ENCODE data around the gene TCF7L2. TPM values are rescaled to one million over a fixed set of nuclear protein-coding genes. Genes with fewer than 3 reads are reported as not detected.

The TCF7L2 gene
- total and polyA plus RNA-seq, 12 donors: 8.7 to 24.7 (median 14.8) TPM

- Histone ChIP-seq H3K4me3 (no peak overlapping the region), H3K4me1 (replicated peaks in 1 of 2) (no peaks in the 10 kb centered on the region), H3K27ac (no peak overlapping the region), H3K9me3 (replicated peaks in 1 of 3) (peaks cover 0 to 8% (median 4%) of the 10 kb centered on the region in 3 donors), H3K36me3 (replicated peaks in 1 of 2) (no peaks in the 10 kb centered on the region), H3K27me3 (no peaks in the 10 kb centered on the region)
- intact Hi-C loops (cut with DNase I): no loop called here
- TF ChIP-seq POLR2A (IDR thresholded peaks at IDR 0.05): no peak
- TF ChIP-seq CTCF (IDR thresholded peaks at IDR 0.05): no peak
- WGBS, 4 donors: 86 to 90% (median 87%) methylated on average over 4 of the region's 4 CpGs
- no peak for DNase-seq
These were observed 263.0 kb downstream of the TCF7L2 start for GRCh38 chr10:113213035-113213434.

DNA sequence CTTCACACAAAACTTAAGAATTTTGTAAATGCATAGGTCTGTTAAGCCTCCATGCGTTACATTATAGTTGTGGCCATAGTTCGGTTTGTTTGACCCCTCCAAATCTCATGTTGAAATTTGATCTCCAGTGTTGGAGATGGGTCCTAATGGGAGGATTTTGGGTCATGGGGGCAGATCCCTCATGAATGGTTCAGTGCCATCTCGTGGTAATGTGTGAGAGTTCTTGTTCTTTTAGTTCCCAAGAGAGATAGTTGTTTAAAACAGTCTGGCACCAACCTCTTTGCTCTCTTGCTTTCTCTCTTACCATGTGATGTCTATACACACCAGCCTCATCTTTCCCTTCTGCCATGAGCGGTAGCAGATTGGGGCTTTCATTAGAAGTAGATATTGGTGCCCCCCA is 264.3 kb downstream of the TCF7L2 start:
- Histone ChIP-seq H3K9me3 (replicated peaks in 1 of 3) (no peaks in the 10 kb centered on the region), H3K27ac (no peak overlapping the region), H3K36me3 (replicated peaks in 1 of 2) (no peaks in the 10 kb centered on the region), H3K4me1 (replicated peaks in 1 of 2) (no peaks in the 10 kb centered on the region), H3K27me3 (no peaks in the 10 kb centered on the region), H3K4me3 (no peak overlapping the region)
- intact Hi-C loops (cut with DNase I): no loop called here
- DNase-seq: no peak
- no peak for TF ChIP-seq CTCF (IDR thresholded peaks at IDR 0.05)
- TF ChIP-seq POLR2A (IDR thresholded peaks at IDR 0.05): no peak
- WGBS, 4 donors: 80 to 89% (median 84%) methylated on average over 4 of the region's 4 CpGs

GRCh38 chr10:113216102-113216501 is 266.1 kb downstream of the TCF7L2 start:
- 35 to 54% (median 53%) methylated on average over 3 of the region's 3 CpGs for WGBS, 4 donors
- no peak for DNase-seq
- intact Hi-C loops (cut with DNase I): no loop called here
- no peaks in the 10 kb centered on the region for H3K36me3 ChIP-seq (replicated peaks in 1 of 2)
- H3K27me3 ChIP-seq: no peaks in the 10 kb centered on the region
- no peak for TF ChIP-seq CTCF (IDR thresholded peaks at IDR 0.05)
- no peak for TF ChIP-seq POLR2A (IDR thresholded peaks at IDR 0.05)
- H3K4me3 ChIP-seq: no peak overlapping the region
- no peaks in the 10 kb centered on the region for H3K9me3 ChIP-seq (replicated peaks in 1 of 3)
- no peak overlapping the region for H3K27ac ChIP-seq
- H3K4me1 ChIP-seq (replicated peaks in 1 of 2): no peaks in the 10 kb centered on the region

Data from adrenal gland (tissue), 12 donors.